GM13977 (cell line): Measurements from ENCODE around the gene ATG16L2.

Experiments
- DNase-seq: peaks from one replicate; pipeline ENCODE4 v3.0.0; 2012; ENCODE audit warnings: low spot score
- CTCF ChIP-seq: IDR thresholded peaks from 2 replicates; pipeline ENCODE4 v1.5.1; 2012; ENCODE audit warnings: mild to moderate bottlenecking, control low read depth; ENCODE audit not compliant: insufficient read depth; ENCODE audit errors: extremely low read depth, missing control alignments
- in situ Hi-C: fragments of 300-500 bp; cut with MboI; formaldehyde crosslinking; loops from one replicate; pipeline ENCODE4 v1.12.0; 2022; ENCODE audit warnings: low sequenced_read_pairs, low pct_unique_long_range_greater_than_20kb, mixed read lengths, inconsistent platforms; ENCODE audit not compliant: unreplicated experiment

Gene ATG16L2

GRCh38 chr11:72779495-72780128 is 34.6 kb upstream of the ATG16L2 start:
- no peak for TF ChIP-seq CTCF
- in situ Hi-C loops, result no loop called here
- DNase-seq, result no peak

GRCh38 chr11:72780296-72781062 is 33.7 kb upstream of the ATG16L2 start:
- in situ Hi-C loops, result no loop called here
- no peak for TF ChIP-seq CTCF
- DNase-seq, result no peak

GRCh38 chr11:72781063-72781312 is 33.2 kb upstream of the ATG16L2 start:
- TF ChIP-seq CTCF, result no peak
- in situ Hi-C loops, result no loop called here
- no peak for DNase-seq

GRCh38 chr11:72781313-72782080 is 32.7 kb upstream of the ATG16L2 start:
- in situ Hi-C loops, result no loop called here
- peak; percentile 89 for DNase-seq
- TF ChIP-seq CTCF, result no peak

- in situ Hi-C loops, result no loop called here
- no peak for DNase-seq
- TF ChIP-seq CTCF, result no peak
These were observed 31.9 kb upstream of the ATG16L2 start for GRCh38 chr11:72782081-72782920.
